ENCODE measurements around the gene WDPCP. TPM values are rescaled to one million over a fixed set of nuclear protein-coding genes. Genes with fewer than 3 reads are reported as not detected.

Gene WDPCP
- total RNA-seq, 2 donors from 2014 or later = 11.8 to 25.1 TPM

GRCh38 chr2:63432373-63432772 lies 155.9 kb downstream of the WDPCP start:
- peaks cover 3% of the 10 kb centered on the region for H3K36me3 Mint-ChIP-seq (ENCODE audit: low read depth)
- no peak for TF ChIP-seq CTCF (conservative IDR thresholded peaks at IDR 0.05)
- H3K27me3 ChIP-seq (ENCODE audit: control insufficient read depth, insufficient read depth, low read length, poor library complexity, severe bottlenecking) = no peaks in the 10 kb centered on the region
- H3K4me3 ChIP-seq (ENCODE audit: low read length) = no peak overlapping the region
- H3K9me3 ChIP-seq (ENCODE audit: control insufficient read depth, low read length) = no peaks in the 10 kb centered on the region
- no peaks in the 10 kb centered on the region for H3K4me1 ChIP-seq (ENCODE audit: control insufficient read depth, insufficient read depth, low read length)
- no peak overlapping the region for H3K27ac Mint-ChIP-seq
- H3K9ac ChIP-seq (ENCODE audit: extremely low read depth, low read length, poor library complexity, severe bottlenecking) = no peak overlapping the region
- H3K27me3 Mint-ChIP-seq (ENCODE audit: insufficient read depth) = no peaks in the 10 kb centered on the region
- no peak overlapping the region for H3K27ac ChIP-seq (ENCODE audit: low read depth, low read length)
- H3K9me3 Mint-ChIP-seq = peaks cover 6% of the 10 kb centered on the region
- no peaks in the 10 kb centered on the region for H3K4me1 Mint-ChIP-seq
- no peaks in the 10 kb centered on the region for H3K36me3 ChIP-seq (ENCODE audit: control insufficient read depth, insufficient read depth, low read length)
- no peak for DNase-seq
- no peak overlapping the region for H3K4me3 Mint-ChIP-seq

- Histone ChIP-seq H3K4me3 (ENCODE audit: low read length) (no peak overlapping the region), H3K9me3 (ENCODE audit: control insufficient read depth, low read length) (peaks cover 24% of the 10 kb centered on the region), H3K9ac (ENCODE audit: extremely low read depth, low read length, poor library complexity, severe bottlenecking) (no peak overlapping the region), H3K27ac (ENCODE audit: low read depth, low read length) (no peak overlapping the region), H3K4me1 (ENCODE audit: control insufficient read depth, insufficient read depth, low read length) (no peaks in the 10 kb centered on the region), H3K27me3 (ENCODE audit: control insufficient read depth, insufficient read depth, low read length, poor library complexity, severe bottlenecking) (no peaks in the 10 kb centered on the region), H3K36me3 (ENCODE audit: control insufficient read depth, insufficient read depth, low read length) (no peaks in the 10 kb centered on the region)
- Mint-ChIP-seq H3K27me3 (ENCODE audit: insufficient read depth) (no peaks in the 10 kb centered on the region), H3K36me3 (ENCODE audit: low read depth) (peaks cover 12% of the 10 kb centered on the region), H3K27ac (no peak overlapping the region), H3K4me3 (no peak overlapping the region), H3K4me1 (no peaks in the 10 kb centered on the region), H3K9me3 (peaks cover 36% of the 10 kb centered on the region)
- no peak for DNase-seq
- no peak for TF ChIP-seq CTCF (conservative IDR thresholded peaks at IDR 0.05)
Measured at GRCh38 chr2:63425606-63426005, 162.7 kb downstream of the WDPCP start.

- Histone ChIP-seq H3K9me3 (ENCODE audit: control insufficient read depth, low read length) (peaks cover 24% of the 10 kb centered on the region), H3K9ac (ENCODE audit: extremely low read depth, low read length, poor library complexity, severe bottlenecking) (no peak overlapping the region), H3K4me1 (ENCODE audit: control insufficient read depth, insufficient read depth, low read length) (no peaks in the 10 kb centered on the region), H3K27me3 (ENCODE audit: control insufficient read depth, insufficient read depth, low read length, poor library complexity, severe bottlenecking) (no peaks in the 10 kb centered on the region), H3K4me3 (ENCODE audit: low read length) (no peak overlapping the region), H3K27ac (ENCODE audit: low read depth, low read length) (no peak overlapping the region), H3K36me3 (ENCODE audit: control insufficient read depth, insufficient read depth, low read length) (no peaks in the 10 kb centered on the region)
- Mint-ChIP-seq H3K27ac (no peak overlapping the region), H3K27me3 (ENCODE audit: insufficient read depth) (no peaks in the 10 kb centered on the region), H3K36me3 (ENCODE audit: low read depth) (peaks cover 12% of the 10 kb centered on the region), H3K4me3 (no peak overlapping the region), H3K9me3 (peaks cover 35% of the 10 kb centered on the region), H3K4me1 (no peaks in the 10 kb centered on the region)
- no peak for DNase-seq
- TF ChIP-seq CTCF (conservative IDR thresholded peaks at IDR 0.05) = no peak
- WGBS, 2 experiments (ENCODE audit: insufficient coverage in 1 of 2, insufficient read length in 1 of 2) = 64 to 80% methylated on average over 2 to 4 of the region's 4 CpGs
Measured at GRCh38 chr2:63425079-63425416, 163.2 kb downstream of the WDPCP start.

Measured in endodermal cell (in vitro differentiated cells).